PC-3 (cell line): ENCODE data around the gene TSC22D4. TPM values are rescaled to one million over a fixed set of nuclear protein-coding genes. Genes with fewer than 3 reads are reported as not detected.

Experiments used
- ATAC-seq: fragments of 200-7000 bp; cut with Tn5 transposase; 2 replicates; pipeline ENCODE4 v1.9.1; 2020; ENCODE audit warnings: mild to moderate bottlenecking, moderate library complexity
- BruUV-seq: library from RNA; stranded (reverse); fragments of 400-500 nt; replicated peaks from 2 replicates; lab custom pipeline; 2021; lab: Mats Ljungman, UMichigan
- CTCF ChIA-PET: fragments of 300-600 bp; sonication (Branson Sonifier 250); formaldehyde crosslinking; loops from one replicate; lab custom pipeline; 2022; ENCODE audit warnings: antibody characterized with exemption; lab: Charles Lee
- POLR2A ChIA-PET: fragments of 300-600 bp; sonication (Branson Sonifier 250); formaldehyde crosslinking; loops from one replicate; lab custom pipeline; 2022; ENCODE audit warnings: antibody characterized with exemption; ENCODE audit not compliant: unreplicated experiment; lab: Charles Lee
- DNase-seq: peaks from one replicate; pipeline ENCODE4 v3.0.0-alpha.2; 2015
- H2AFZ ChIP-seq: fragments of 300-600 bp; sonication (generic); 2 replicates; pipeline ENCODE4 v1.6.0; 2016; ENCODE audit warnings: antibody characterized with exemption, low read length
- H3F3A ChIP-seq: fragments of 300-600 bp; sonication (generic); one replicate; pipeline ENCODE4 v1.6.0; 2017; ENCODE audit warnings: antibody characterized with exemption, low read length, control low read depth, mild to moderate bottlenecking; ENCODE audit not compliant: unreplicated experiment
- H3K27ac ChIP-seq: fragments of 300-600 bp; sonication (generic); 2 replicates; pipeline ENCODE4 v1.5.1; 2016; ENCODE audit warnings: mild to moderate bottlenecking, low read length
- H3K27me3 ChIP-seq: fragments of 300-600 bp; sonication (generic); 2 replicates; pipeline ENCODE4 v1.6.1; 2016; ENCODE audit warnings: low read length, mixed read lengths
- H3K36me3 ChIP-seq: fragments of 300-600 bp; sonication (generic); 2 replicates; pipeline ENCODE4 v1.6.1; 2016; ENCODE audit warnings: low read depth, mixed run types, low read length, mixed read lengths
- H3K4me1 ChIP-seq: fragments of 300-600 bp; sonication (generic); 2 replicates; pipeline ENCODE4 v1.5.1; 2016; ENCODE audit warnings: low read length; ENCODE audit not compliant: insufficient read depth
- H3K4me2 ChIP-seq: fragments of 300-600 bp; sonication (generic); 2 replicates; pipeline ENCODE4 v1.6.0; 2016; ENCODE audit warnings: low read length
- H3K4me3 ChIP-seq: fragments of 300-600 bp; sonication (generic); 2 replicates; pipeline ENCODE4 v1.5.1; 2016; ENCODE audit warnings: mild to moderate bottlenecking, low read length, mixed read lengths
- H3K79me2 ChIP-seq: fragments of 300-600 bp; sonication (generic); 2 replicates; pipeline ENCODE4 v1.6.1; 2017; ENCODE audit warnings: low read length, mixed read lengths
- H3K9ac ChIP-seq: fragments of 300-600 bp; sonication (generic); 2 replicates; pipeline ENCODE4 v1.6.0; 2016; ENCODE audit warnings: mild to moderate bottlenecking, low read length
- H3K9me2 ChIP-seq: fragments of 300-600 bp; sonication (generic); replicated peaks from 2 replicates; pipeline ENCODE4 v1.6.1; 2016; ENCODE audit warnings: mixed run types, low read length, mixed read lengths
- H3K9me3 ChIP-seq: fragments of 300-600 bp; sonication (generic); 2 replicates; pipeline ENCODE4 v1.6.1; 2016; ENCODE audit warnings: low read length, mixed read lengths
- H4K20me1 ChIP-seq: fragments of 300-600 bp; sonication (generic); 2 replicates; pipeline ENCODE4 v1.6.1; 2016; ENCODE audit warnings: low read length, mixed read lengths
- CTCF ChIP-seq: fragments of 300-600 bp; sonication (generic); conservative IDR thresholded peaks from 2 replicates; pipeline ENCODE4 v1.5.1; 2017; ENCODE audit warnings: antibody characterized with exemption, low read depth, mild to moderate bottlenecking, low read length
- EZH2 ChIP-seq: fragments of 300-600 bp; sonication (generic); IDR thresholded peaks from one replicate; pipeline ENCODE4 v1.6.1; 2017; ENCODE audit warnings: antibody characterized with exemption, mild to moderate bottlenecking, low read length; ENCODE audit not compliant: unreplicated experiment
- EZH2phosphoT487 ChIP-seq: fragments of 300-600 bp; sonication (generic); IDR thresholded peaks from 2 replicates; pipeline ENCODE4 v1.6.1; 2018; ENCODE audit warnings: mild to moderate bottlenecking, antibody characterized with exemption, low read length, borderline replicate concordance
- intact Hi-C: fragments of 100-400 bp; cut with micrococcal nuclease; formaldehyde crosslinking; loops from 2 replicates; pipeline ENCODE4 v1.9.0; 2023
- total RNA-seq: library from RNA; depleted of rRNA; stranded (reverse); fragments of >200 nt; gene quantifications from 2 replicates; pipeline ENCODE4 v1.2.3, GENCODE V29; 2014

The TSC22D4 gene
- total RNA-seq, 1 experiment from 2014 or later, result 57.1 TPM

DNA sequence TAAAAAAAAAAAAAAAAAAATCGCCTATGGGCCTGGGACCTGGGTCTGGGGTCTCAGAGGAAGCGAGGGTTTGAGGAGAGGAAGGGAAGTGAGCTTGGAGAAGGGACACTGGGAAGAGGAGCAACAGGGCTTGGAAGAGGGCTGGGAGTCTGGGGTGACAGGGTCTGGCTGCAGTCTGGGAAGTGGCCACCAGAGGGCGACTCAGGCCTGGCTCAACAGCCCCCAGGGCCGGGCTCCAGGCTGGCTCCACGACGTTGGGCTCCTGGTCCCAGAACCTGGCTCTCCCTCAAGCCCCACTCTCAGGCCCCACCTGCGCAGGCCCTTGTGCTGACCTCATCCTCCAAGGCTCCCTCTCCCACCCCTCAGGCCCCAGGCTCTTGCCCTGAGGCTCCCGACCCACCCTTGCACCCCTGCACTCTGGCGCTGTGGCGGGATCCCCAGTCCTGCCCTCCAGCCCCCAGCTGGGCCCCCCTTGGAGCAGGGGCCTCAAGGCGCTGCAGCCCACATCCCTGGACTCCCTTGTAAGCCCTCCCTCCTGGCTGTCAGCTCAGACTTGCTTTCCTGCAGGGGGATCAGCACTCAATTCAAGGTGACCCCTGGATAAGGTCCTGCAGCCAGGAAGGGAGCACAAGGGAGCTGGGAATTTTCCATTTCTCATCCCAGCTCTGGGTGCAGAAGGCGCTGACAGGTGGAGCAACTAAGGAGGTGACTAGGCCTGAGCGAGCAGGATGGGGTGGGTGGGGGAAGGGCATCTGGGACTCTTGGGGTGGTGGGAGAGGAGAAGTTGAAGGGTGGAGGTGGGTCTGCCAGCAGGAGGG is 9.6 kb downstream of the TSC22D4 start:
- BruUV-seq, result no TSS peak
- no peaks in the 10 kb centered on the region for H3K27me3 ChIP-seq
- peak; percentile 79 for DNase-seq
- H3K27ac ChIP-seq, result no peak overlapping the region
- ATAC-seq, result peak; percentile 76
- H3K4me2 ChIP-seq, result no peak overlapping the region
- TF ChIP-seq EZH2phosphoT487, result no peak
- peak; percentile 80 for TF ChIP-seq CTCF
- no peaks in the 10 kb centered on the region for H4K20me1 ChIP-seq
- H3K9me3 ChIP-seq, result no peaks in the 10 kb centered on the region
- H3K79me2 ChIP-seq, result no peaks in the 10 kb centered on the region
- POLR2A ChIA-PET, result no interaction called here
- H3K4me3 ChIP-seq, result no peak overlapping the region
- CTCF ChIA-PET, result interaction anchor here (0.5 to 1.2 kb wide), 3 partner anchors 76 to 1327 kb away, joined by 4 to 6 read pairs (median 4); no protein-coding TSS in a partner anchor
- H3K9me2 ChIP-seq, result no peaks in the 10 kb centered on the region
- no peak overlapping the region for H3K9ac ChIP-seq
- H3K36me3 ChIP-seq, result no peaks in the 10 kb centered on the region
- no peaks in the 10 kb centered on the region for H3K4me1 ChIP-seq
- intact Hi-C loops, result loop anchor here (1.0 to 10.0 kb wide), 2 partner anchors 90 to 385 kb away; partner anchors contain the start of gene SLC12A9
- no peak overlapping the region for H2AFZ ChIP-seq
- no peaks in the 10 kb centered on the region for H3F3A ChIP-seq

- no peaks in the 10 kb centered on the region for H4K20me1 ChIP-seq
- TF ChIP-seq EZH2phosphoT487, result no peak
- no peak for TF ChIP-seq EZH2
- no peak for TF ChIP-seq CTCF
- H3F3A ChIP-seq, result no peaks in the 10 kb centered on the region
- H3K9me3 ChIP-seq, result no peaks in the 10 kb centered on the region
- BruUV-seq, result no TSS peak
- H2AFZ ChIP-seq, result no peak overlapping the region
- no peaks in the 10 kb centered on the region for H3K27me3 ChIP-seq
- ChIA-PET POLR2A (interaction anchor here (0.5 kb wide), 1 partner anchor 963 kb away, joined by 3 read pairs; the partner anchor contains the start of gene ZKSCAN5), CTCF (no interaction called here)
- H3K9ac ChIP-seq, result no peak overlapping the region
- H3K4me2 ChIP-seq, result no peak overlapping the region
- DNase-seq, result no peak
- ATAC-seq, result no peak
- H3K36me3 ChIP-seq, result no peaks in the 10 kb centered on the region
- intact Hi-C loops, result loop anchor here (10.0 kb wide), 1 partner anchor 387 kb away; the partner anchor contains the start of gene SLC12A9
- no peak overlapping the region for H3K4me3 ChIP-seq
- no peak overlapping the region for H3K27ac ChIP-seq
- H3K9me2 ChIP-seq, result no peaks in the 10 kb centered on the region
- no peaks in the 10 kb centered on the region for H3K79me2 ChIP-seq
- H3K4me1 ChIP-seq, result no peaks in the 10 kb centered on the region
Observed at GRCh38 chr7:100467638-100468373, 11.2 kb downstream of the TSC22D4 start.
